NCI-H526 (cell line): ENCODE measurements around the gene C10orf90.

Experiments
- DNase-seq, 2 experiments: peaks; one replicate each; lab custom pipeline; 2025; lab: John Stamatoyannopoulos, UW

Gene C10orf90

GRCh38 chr10:126503392-126504062 lies 167.0 kb downstream of the C10orf90 start:
- no peak for DNase-seq

- no peak for DNase-seq
Observed at GRCh38 chr10:126502441-126502840, 168.1 kb downstream of the C10orf90 start.

- no peak for DNase-seq
Observed at GRCh38 chr10:126501828-126502227, 168.7 kb downstream of the C10orf90 start.

GRCh38 chr10:126500866-126501265 lies 169.6 kb downstream of the C10orf90 start:
- DNase-seq, result no peak

GRCh38 chr10:126500185-126500584 lies 170.3 kb downstream of the C10orf90 start:
- no peak for DNase-seq

GRCh38 chr10:126499744-126500143 lies 170.7 kb downstream of the C10orf90 start:
- no peak for DNase-seq

- no peak for DNase-seq
Observed at GRCh38 chr10:126497672-126498071, 172.8 kb downstream of the C10orf90 start.

- DNase-seq, result no peak
Observed at GRCh38 chr10:126496771-126497545, 173.5 kb downstream of the C10orf90 start.

- DNase-seq, result no peak
Observed at GRCh38 chr10:126491476-126491875, 179.0 kb downstream of the C10orf90 start.

- DNase-seq, result no peak
Observed at GRCh38 chr10:126481181-126481580, 189.3 kb downstream of the C10orf90 start.

- DNase-seq, result no peak
Observed at GRCh38 chr10:126480648-126481047, 189.8 kb downstream of the C10orf90 start.

GRCh38 chr10:126479280-126479895 lies 191.1 kb downstream of the C10orf90 start:
- DNase-seq, result no peak

- no peak for DNase-seq
Observed at GRCh38 chr10:126478546-126478945, 191.9 kb downstream of the C10orf90 start.

- DNase-seq, result no peak
Observed at GRCh38 chr10:126476246-126476645, 194.2 kb downstream of the C10orf90 start.

GRCh38 chr10:126475074-126475691 lies 195.3 kb downstream of the C10orf90 start:
- DNase-seq, result no peak

- no peak for DNase-seq
Observed at GRCh38 chr10:126474031-126474430, 196.5 kb downstream of the C10orf90 start.

- DNase-seq, result no peak
Observed at GRCh38 chr10:126470991-126471390, 199.5 kb downstream of the C10orf90 start.

GRCh38 chr10:126469692-126470091 lies 200.8 kb downstream of the C10orf90 start:
- DNase-seq, result no peak

GRCh38 chr10:126468876-126469643 lies 201.4 kb downstream of the C10orf90 start:
- DNase-seq, result no peak

- DNase-seq, result no peak
Observed at GRCh38 chr10:126468467-126468866, 202.0 kb downstream of the C10orf90 start.

- no peak for DNase-seq
Observed at GRCh38 chr10:126465771-126466170, 204.7 kb downstream of the C10orf90 start.

- no peak for DNase-seq
Observed at GRCh38 chr10:126463286-126463685, 207.2 kb downstream of the C10orf90 start.
